Thymus (tissue), 11 donors: ENCODE data around the gene UBE4A. TPM values are rescaled to one million over a fixed set of nuclear protein-coding genes. Genes with fewer than 3 reads are reported as not detected.

Experiments used
- DNase-seq, 9 donors: peaks; one replicate each; pipeline ENCODE4 v3.0.0-alpha.2; 2013; ENCODE audit warnings: low spot score in 9 of 9, low read depth in 6 of 9, missing footprints in 1 of 9
- H3K27ac ChIP-seq, 2 donors: one replicate each; pipeline ENCODE4 v1.5.1; 2013; ENCODE audit warnings: control low read depth in 1 of 2, low read depth in 1 of 2, low read length in 1 of 2, mild to moderate bottlenecking in 1 of 2, moderate library complexity in 1 of 2
- H3K27me3 ChIP-seq, 2 donors: one replicate each; pipeline ENCODE4 v1.5.1; 2013; ENCODE audit warnings: low read length in 1 of 2; ENCODE audit not compliant: control insufficient read depth in 2 of 2, insufficient read depth in 1 of 2
- H3K36me3 ChIP-seq, 2 donors: one replicate each; pipeline ENCODE4 v1.5.1; 2013; ENCODE audit warnings: low read length in 1 of 2, mild to moderate bottlenecking in 1 of 2, moderate library complexity in 1 of 2; ENCODE audit not compliant: control insufficient read depth in 2 of 2, insufficient read depth in 2 of 2
- H3K4me1 ChIP-seq, 2 donors: one replicate each; pipeline ENCODE4 v1.5.1; 2013; ENCODE audit warnings: low read length in 2 of 2; ENCODE audit not compliant: control insufficient read depth in 2 of 2, insufficient read depth in 2 of 2
- H3K4me3 ChIP-seq, 2 donors: one replicate each; pipeline ENCODE4 v1.5.1; 2013; ENCODE audit warnings: low read length in 2 of 2, control low read depth in 1 of 2, mild to moderate bottlenecking in 1 of 2
- H3K9me3 ChIP-seq, 2 donors: one replicate each; pipeline ENCODE4 v1.5.1; 2013; ENCODE audit warnings: low read length in 1 of 2, mild to moderate bottlenecking in 1 of 2; ENCODE audit not compliant: control insufficient read depth in 2 of 2, insufficient read depth in 1 of 2
- WGBS: extraction: QIAGEN DNeasy Blood & Tissue Kit; methylation state at CpG from one replicate; pipeline ENCODE4 v1.1.7; 2013; 5-methylcytosine and 5-hydroxymethylcytosine counted together
- polyA plus RNA-seq: library from polyadenylated mRNA; stranded (reverse); fragments of 200-250 nt; gene quantifications from one replicate; pipeline ENCODE4 v1.2.3, GENCODE V29; 2013
- total RNA-seq: library from RNA; stranded (reverse); fragments of 120-200 nt; gene quantifications from one replicate; pipeline ENCODE4 v1.2.4, GENCODE V29; 2013
- donor health status: healthy.

UBE4A gene
- total and polyA plus RNA-seq, 2 donors, result 22.2 to 40.6 TPM

DNA sequence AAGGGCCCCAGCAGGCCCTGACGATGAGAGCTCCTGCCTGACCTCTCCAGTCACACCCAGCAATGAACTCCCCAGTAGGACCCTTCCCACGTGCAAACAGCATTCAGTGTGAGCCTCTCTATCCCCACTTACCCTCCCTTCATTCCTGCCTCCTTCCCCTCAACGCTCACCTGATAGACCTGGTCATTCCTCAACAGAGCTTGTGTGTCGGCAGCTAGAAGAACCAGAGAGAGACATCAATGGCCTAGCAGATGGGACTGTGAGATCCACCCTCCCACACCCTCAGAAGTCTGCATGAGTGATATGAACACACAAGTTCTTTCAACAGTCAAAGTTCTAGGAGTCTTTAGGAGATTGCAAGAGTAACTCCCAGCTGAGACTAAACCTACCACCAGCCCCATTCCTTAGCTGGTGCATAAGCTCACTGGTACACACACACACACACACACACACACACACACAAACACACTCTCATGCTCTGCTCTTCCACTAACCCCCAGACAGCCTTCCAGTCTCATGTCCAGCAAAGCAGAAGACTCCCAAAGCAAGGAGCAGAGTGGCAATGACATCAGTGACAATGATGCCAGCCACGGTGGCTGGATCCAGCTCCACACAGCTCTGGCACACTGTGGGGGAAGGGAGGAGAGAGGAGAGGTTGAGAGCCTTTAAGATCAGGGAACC, 20.0 kb upstream of the UBE4A start:
- 34% methylated on average over 5 of the region's 5 CpGs for WGBS
- peak overlapping the region; percentile 93 to 95 for H3K27ac ChIP-seq
- DNase-seq, result peak in 5 of 9 donors; percentile 46 to 79 (median 50)
- H3K36me3 ChIP-seq, result peaks cover 23 to 59% of the 10 kb centered on the region in 2 donors
- H3K4me1 ChIP-seq, result peaks cover 8 to 51% of the 10 kb centered on the region in 2 donors
- no peaks in the 10 kb centered on the region for H3K27me3 ChIP-seq
- H3K9me3 ChIP-seq, result no peaks in the 10 kb centered on the region
- H3K4me3 ChIP-seq, result peak overlapping the region; percentile 65 to 95

DNA sequence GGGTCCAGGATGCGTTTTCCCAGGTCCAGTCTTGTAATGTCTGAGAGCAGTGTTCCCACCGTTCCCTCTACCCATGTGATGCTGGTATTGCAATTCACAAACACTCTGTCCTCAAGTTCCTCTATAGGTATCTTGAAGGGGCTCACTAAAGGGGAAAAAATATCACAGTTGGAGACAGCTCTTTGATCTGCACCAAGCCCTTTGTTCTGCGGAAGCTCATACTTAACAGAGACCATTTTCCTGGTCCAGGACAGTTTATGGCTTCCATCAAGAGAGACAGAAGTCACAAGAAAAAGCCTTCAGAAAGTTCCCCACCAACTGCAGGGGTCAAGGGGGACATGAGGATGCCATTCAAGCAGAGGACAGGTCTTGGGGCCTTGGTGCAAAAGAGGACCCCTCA, 19.0 kb upstream of the UBE4A start:
- H3K27me3 ChIP-seq, result no peaks in the 10 kb centered on the region
- H3K4me3 ChIP-seq, result peak overlapping the region; percentile 65 to 95
- DNase-seq, result peak in 5 of 9 donors; percentile 55 to 83 (median 58)
- WGBS, result 26% methylated on average over 3 of the region's 3 CpGs
- peaks cover 8 to 46% of the 10 kb centered on the region in 2 donors for H3K4me1 ChIP-seq
- peaks cover 23 to 59% of the 10 kb centered on the region in 2 donors for H3K36me3 ChIP-seq
- peak overlapping the region; percentile 93 to 95 for H3K27ac ChIP-seq
- H3K9me3 ChIP-seq, result no peaks in the 10 kb centered on the region

DNA sequence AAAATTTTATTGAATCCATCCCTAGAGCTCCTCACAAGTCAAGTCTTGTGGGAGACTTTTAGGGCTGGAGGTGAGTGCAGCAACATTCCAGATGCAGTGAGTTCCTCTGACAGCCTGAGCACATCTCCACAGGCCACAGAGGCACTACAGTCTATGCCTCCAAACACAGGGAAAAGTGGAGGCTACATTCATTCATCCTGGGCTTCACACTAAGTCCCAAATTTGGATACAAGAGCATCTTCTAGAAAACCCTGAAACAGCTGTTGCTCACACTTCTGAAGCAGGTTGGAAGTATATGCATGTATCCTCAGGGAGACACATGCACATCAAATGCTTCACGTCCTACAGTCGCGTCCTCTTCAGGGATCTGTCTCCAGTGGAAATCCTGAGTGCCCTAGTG, 18.1 kb upstream of the UBE4A start:
- Histone ChIP-seq H3K36me3 (peaks cover 23 to 62% of the 10 kb centered on the region in 2 donors), H3K4me1 (peaks cover 8 to 46% of the 10 kb centered on the region in 2 donors), H3K9me3 (no peaks in the 10 kb centered on the region), H3K27me3 (no peaks in the 10 kb centered on the region), H3K27ac (peak overlapping the region; percentile 93 to 95), H3K4me3 (peak overlapping the region; percentile 65 to 95)
- 31% methylated on average over 3 of the region's 3 CpGs for WGBS
- DNase-seq, result peak in 1 of 9 donors; percentile 65

DNA sequence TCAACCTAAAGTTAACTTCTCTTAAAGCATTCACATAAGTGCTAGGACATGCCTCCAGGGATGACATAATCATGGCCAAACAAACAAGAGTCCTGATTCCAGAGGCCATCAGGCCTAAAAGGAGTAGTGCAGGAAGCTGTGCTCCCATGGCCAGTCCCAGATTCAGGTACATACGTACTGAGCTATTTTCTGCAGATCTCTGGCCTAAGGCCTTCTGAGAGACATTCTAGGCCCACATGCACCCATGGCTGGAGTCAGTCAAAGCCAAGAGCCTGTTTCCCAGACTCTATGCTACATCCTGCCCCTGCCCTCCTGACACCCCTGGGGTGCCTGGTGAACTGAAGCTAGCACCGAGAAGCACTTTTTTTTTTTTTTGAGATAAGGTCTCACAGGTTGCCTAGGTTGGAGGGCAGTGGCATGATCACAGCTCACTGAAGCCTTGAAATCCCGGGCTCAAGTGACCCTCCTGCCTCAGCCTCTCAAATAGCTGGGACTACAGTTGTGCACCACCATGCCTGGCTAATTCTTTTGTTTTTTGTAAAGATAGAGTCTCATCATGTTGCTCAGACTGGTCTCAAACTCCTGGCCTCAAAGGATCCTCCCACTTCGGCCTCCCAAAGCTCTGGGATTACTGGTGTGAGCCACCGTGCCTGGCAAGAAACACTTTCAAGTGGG, 17.4 kb upstream of the UBE4A start:
- Histone ChIP-seq H3K36me3 (peaks cover 23 to 56% of the 10 kb centered on the region in 2 donors), H3K9me3 (no peaks in the 10 kb centered on the region), H3K4me1 (peaks cover 11 to 46% of the 10 kb centered on the region in 2 donors), H3K27me3 (no peaks in the 10 kb centered on the region), H3K4me3 (peak overlapping the region; percentile 65 to 95), H3K27ac (peak overlapping the region; percentile 93 to 95)
- WGBS, result 23% methylated on average over 5 of the region's 5 CpGs
- DNase-seq, result peak in 4 of 9 donors; percentile 35 to 71 (median 46)

DNA sequence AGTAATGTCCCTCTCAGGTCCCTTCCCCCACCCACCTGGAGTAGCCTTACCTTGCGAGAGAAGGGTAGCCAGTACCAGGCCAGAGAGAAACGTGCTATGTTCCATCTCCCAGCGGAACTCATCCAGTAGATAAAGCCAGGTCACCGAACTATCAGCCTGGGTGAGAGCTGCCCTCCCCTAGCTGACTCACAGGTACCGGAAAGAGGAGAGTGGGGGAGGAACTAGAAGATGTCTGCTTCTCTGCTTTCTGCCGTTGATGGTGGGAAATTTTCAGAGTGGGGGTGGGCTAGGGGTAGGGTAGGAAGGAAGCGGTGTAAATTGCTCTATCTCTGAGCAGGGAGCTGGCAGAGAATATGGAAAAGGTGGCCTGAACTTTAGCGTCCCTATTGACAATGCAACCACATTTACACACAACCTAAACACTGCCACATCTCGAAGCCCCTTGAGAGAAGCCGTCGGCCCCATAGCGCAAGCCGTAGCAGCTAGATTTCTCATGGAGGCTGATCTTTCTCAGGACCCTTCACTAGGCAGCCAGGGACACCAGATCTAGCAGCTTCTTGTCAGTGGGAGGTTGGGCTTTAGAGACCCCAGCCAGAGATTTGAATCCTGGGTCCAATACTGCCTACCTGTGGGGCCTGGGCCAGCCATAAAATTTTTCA, 16.8 kb upstream of the UBE4A start, which contains the start of gene CD3D:
Gene CD3D (minus strand): TSS at position 203 of the 659 bp plus-strand sequence. CDS start 98 bp downstream, at position 105.
- peak in 7 of 9 donors; percentile 74 to 93 (median 83) for DNase-seq
- H3K4me1 ChIP-seq, result peaks cover 13 to 46% of the 10 kb centered on the region in 2 donors
- H3K27ac ChIP-seq, result peak within 1 kb of the TSS; percentile 93 to 95
- WGBS, result 14% methylated on average over 13 of the region's 13 CpGs
- peak within 1 kb of the TSS; percentile 65 to 95 for H3K4me3 ChIP-seq
- no peaks in the 10 kb centered on the region for H3K27me3 ChIP-seq
- peaks cover 23 to 54% of the 10 kb centered on the region in 2 donors for H3K36me3 ChIP-seq
- H3K9me3 ChIP-seq, result no peaks in the 10 kb centered on the region

DNA sequence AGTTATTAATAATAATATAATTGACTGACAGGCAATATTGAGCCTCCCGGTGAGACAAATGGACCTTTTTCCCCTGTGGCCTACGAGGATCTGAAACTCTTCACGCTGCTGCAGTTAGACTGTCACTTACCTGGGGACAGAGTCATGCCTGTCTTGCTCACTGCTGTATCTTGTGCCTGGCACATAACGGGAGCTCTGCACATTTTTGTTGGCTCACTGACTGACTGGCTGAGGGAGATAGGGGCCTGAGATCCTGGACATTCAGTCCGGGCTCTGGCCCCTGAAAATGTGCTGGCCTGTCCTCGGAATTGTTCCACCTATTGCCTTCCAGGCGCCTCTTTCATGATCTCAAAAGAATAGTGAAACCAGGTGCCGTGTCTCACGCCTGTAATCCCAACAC, 16.2 kb upstream of the UBE4A start:
- Histone ChIP-seq H3K4me1 (peaks cover 17 to 46% of the 10 kb centered on the region in 2 donors), H3K27ac (peak overlapping the region; percentile 93 to 95), H3K4me3 (peak overlapping the region; percentile 65 to 95), H3K27me3 (no peaks in the 10 kb centered on the region), H3K36me3 (peaks cover 22 to 54% of the 10 kb centered on the region in 2 donors), H3K9me3 (no peaks in the 10 kb centered on the region)
- 65% methylated on average over 9 of the region's 9 CpGs for WGBS
- DNase-seq, result peak in 1 of 9 donors; percentile 60

DNA sequence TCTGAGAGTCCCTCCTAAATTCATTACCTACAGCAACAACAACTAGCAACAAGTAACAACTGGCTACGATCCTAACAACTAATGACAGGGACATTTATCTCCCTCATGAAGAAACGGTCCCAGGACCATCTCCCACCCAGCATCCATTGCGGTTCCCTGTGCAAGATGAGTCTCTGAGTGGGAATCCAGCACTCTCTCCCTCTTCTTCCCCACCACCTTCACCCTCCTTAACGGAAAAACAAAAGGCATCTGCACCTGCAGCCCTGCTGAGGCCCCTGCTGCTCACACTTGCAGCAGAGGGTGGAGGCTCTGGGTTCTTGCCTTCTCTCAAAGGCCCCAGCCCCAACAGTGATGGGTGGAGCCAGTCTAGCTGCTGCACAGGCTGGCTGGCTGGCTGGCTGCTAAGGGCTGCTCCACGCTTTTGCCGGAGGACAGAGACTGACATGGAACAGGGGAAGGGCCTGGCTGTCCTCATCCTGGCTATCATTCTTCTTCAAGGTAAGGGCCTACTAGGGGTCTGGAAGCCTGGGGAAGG, 15.4 kb upstream of the UBE4A start, which contains the start of gene CD3G:
Gene CD3G (plus strand): TSS at position 364 of the 535 bp plus-strand sequence. CDS start 80 bp downstream, at position 444.
- 11% methylated on average over 6 of the region's 6 CpGs for WGBS
- Histone ChIP-seq H3K4me1 (peaks cover 14 to 41% of the 10 kb centered on the region in 2 donors), H3K9me3 (no peaks in the 10 kb centered on the region), H3K4me3 (peak within 1 kb of the TSS; percentile 65 to 95), H3K36me3 (peaks cover 21 to 54% of the 10 kb centered on the region in 2 donors), H3K27me3 (no peaks in the 10 kb centered on the region), H3K27ac (peak within 1 kb of the TSS; percentile 93 to 95)
- DNase-seq, result peak in 7 of 9 donors; percentile 77 to 95 (median 88)

DNA sequence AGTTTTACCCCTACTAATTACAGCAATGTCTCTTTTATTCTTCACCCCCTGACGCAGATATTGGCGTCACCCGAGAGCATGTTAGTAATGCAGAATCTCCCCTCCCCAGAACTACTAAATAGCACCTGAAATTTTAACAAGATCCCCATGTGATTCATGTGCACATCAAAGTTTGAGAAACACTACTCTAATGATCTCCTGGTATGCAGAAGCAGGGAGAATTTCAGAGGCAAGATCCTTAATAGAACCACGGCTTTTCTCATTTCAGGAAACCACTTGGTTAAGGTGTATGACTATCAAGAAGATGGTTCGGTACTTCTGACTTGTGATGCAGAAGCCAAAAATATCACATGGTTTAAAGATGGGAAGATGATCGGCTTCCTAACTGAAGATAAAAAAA, 9.9 kb upstream of the UBE4A start:
- Histone ChIP-seq H3K4me1 (peaks cover 12 to 24% of the 10 kb centered on the region in 2 donors), H3K9me3 (no peaks in the 10 kb centered on the region), H3K36me3 (peaks cover 32 to 73% of the 10 kb centered on the region in 2 donors), H3K27me3 (no peaks in the 10 kb centered on the region), H3K27ac (no peak overlapping the region), H3K4me3 (no peak overlapping the region)
- 87% methylated on average over 6 of the region's 6 CpGs for WGBS
- DNase-seq, result no peak
